Activated CD8-positive, alpha-beta T cell treated with anti-CD3 and anti-CD28 coated beads, Interleukin-2, amount 10 ng/mL, durations not matched to agents 7 days and 5 days (primary cell): Measurements from ENCODE around the gene PROKR2. TPM values are rescaled to one million over a fixed set of nuclear protein-coding genes. Genes with fewer than 3 reads are reported as not detected.

ENCODE experiments used
- ATAC-seq: fragments of 150-1000 bp; cut with Tn5 transposase; one replicate; pipeline ENCODE4 v1.10.0; 2021; ENCODE audit warnings: moderate library complexity
- CTCF ChIA-PET: fragments of 350-600 bp; sonication (Branson Sonifier 250); formaldehyde crosslinking; loops from one replicate; lab custom pipeline; 2021; ENCODE audit warnings: antibody characterized with exemption; lab: Charles Lee
- POLR2A ChIA-PET: fragments of 350-600 bp; sonication (Branson Sonifier 250); formaldehyde crosslinking; loops from one replicate; lab custom pipeline; 2021; ENCODE audit warnings: antibody characterized with exemption; lab: Charles Lee
- DNase-seq: peaks from one replicate; pipeline ENCODE4 v3.0.0-alpha.2; 2020
- H3K27ac Mint-ChIP-seq: one replicate; pipeline ENCODE4 v1.8.0; 2021; ENCODE audit warnings: mild to moderate bottlenecking, mixed read lengths
- H3K27me3 Mint-ChIP-seq: one replicate; pipeline ENCODE4 v1.8.0; 2021; ENCODE audit warnings: low read depth, mixed read lengths
- H3K36me3 Mint-ChIP-seq: one replicate; pipeline ENCODE4 v1.8.0; 2021; ENCODE audit warnings: low read depth, mixed read lengths
- H3K4me1 Mint-ChIP-seq: one replicate; pipeline ENCODE4 v1.8.0; 2021; ENCODE audit warnings: low read depth, mixed read lengths
- H3K4me3 Mint-ChIP-seq: one replicate; pipeline ENCODE4 v1.8.0; 2021; ENCODE audit warnings: mild to moderate bottlenecking, mixed read lengths
- H3K9me3 Mint-ChIP-seq: one replicate; pipeline ENCODE4 v1.8.0; 2022; ENCODE audit warnings: mixed read lengths; ENCODE audit not compliant: insufficient read depth
- total RNA-seq, 2 experiments: library from RNA; stranded (reverse); gene quantifications; one replicate each; pipeline ENCODE4 v1.2.3, GENCODE V29; 2021

The PROKR2 gene
- total RNA-seq, 2 experiments from 2014 or later = not detected

DNA sequence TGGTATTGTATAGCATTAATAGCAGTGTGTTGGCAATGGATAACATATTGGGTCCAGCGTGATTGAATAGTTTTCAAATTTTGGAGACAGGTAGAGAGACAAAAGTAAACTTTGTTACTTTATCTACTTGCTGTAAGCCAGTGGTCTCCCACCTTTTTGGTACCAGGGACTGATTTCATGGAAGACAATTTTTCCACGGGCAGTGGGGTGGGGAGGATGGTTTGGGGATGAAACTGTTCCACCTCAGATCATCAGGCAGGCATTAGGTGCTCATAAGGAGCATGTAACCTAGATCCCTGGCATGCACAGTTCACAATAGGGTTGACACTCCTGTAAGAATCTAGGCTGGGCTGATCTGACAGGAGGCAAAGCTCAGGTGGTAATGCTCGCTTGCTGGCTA, 14.6 kb upstream of the PROKR2 start:
- no peak overlapping the region for H3K4me3 Mint-ChIP-seq
- no peaks in the 10 kb centered on the region for H3K36me3 Mint-ChIP-seq
- H3K27me3 Mint-ChIP-seq = peaks cover 12% of the 10 kb centered on the region
- H3K27ac Mint-ChIP-seq = no peak overlapping the region
- ChIA-PET CTCF (no interaction called here), POLR2A (no interaction called here)
- H3K4me1 Mint-ChIP-seq = no peaks in the 10 kb centered on the region
- DNase-seq (no peak), ATAC-seq (no peak)
- H3K9me3 Mint-ChIP-seq = no peaks in the 10 kb centered on the region

DNA sequence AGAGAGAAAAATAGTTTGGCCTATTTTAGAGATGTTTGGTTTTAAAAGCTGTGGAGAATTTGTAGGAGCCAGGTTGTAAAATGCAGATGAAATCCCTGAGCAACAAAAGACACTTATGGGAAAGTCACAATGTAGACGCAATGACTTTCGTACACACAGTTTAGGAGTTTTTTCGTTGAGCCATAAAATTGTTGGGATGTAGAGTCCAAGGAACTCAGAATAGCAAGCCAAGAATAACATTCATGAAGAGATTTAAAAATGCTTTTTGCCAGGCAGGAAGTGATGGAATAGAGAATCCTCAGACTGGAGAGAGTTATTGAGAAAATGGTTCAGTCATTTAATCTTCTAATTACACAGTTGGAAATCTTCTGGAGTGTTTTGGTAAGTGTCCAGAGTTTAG, 11.5 kb upstream of the PROKR2 start:
- ChIA-PET CTCF (no interaction called here), POLR2A (no interaction called here)
- Mint-ChIP-seq H3K27ac (no peak overlapping the region), H3K4me1 (no peaks in the 10 kb centered on the region), H3K9me3 (no peaks in the 10 kb centered on the region), H3K4me3 (no peak overlapping the region), H3K36me3 (no peaks in the 10 kb centered on the region), H3K27me3 (peaks cover 17% of the 10 kb centered on the region)
- ATAC-seq (no peak), DNase-seq (no peak)

DNA sequence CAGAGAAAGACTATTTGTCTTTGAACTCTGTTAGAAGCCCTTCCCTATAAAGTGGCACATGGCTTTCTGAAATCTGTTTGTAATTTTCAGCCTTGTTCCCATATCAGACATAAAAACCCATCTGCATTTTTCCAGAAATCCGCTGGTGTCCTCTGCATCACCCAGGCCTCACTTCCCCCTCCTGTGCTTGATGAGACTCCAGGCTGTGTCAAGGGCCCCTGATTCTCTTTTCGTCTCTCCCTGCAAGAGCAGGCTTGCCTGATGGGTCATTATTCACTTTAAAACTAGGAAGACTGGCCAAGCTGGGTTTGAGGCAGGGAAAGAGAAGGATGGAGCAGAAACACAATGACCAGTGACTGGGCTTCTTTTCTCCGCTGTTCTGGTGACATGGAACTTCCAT, 10.6 kb upstream of the PROKR2 start:
- no peaks in the 10 kb centered on the region for H3K4me1 Mint-ChIP-seq
- H3K27me3 Mint-ChIP-seq = peaks cover 17% of the 10 kb centered on the region
- H3K9me3 Mint-ChIP-seq = no peaks in the 10 kb centered on the region
- H3K4me3 Mint-ChIP-seq = no peak overlapping the region
- H3K36me3 Mint-ChIP-seq = no peaks in the 10 kb centered on the region
- CTCF ChIA-PET = no interaction called here
- POLR2A ChIA-PET = no interaction called here
- DNase-seq (no peak), ATAC-seq (no peak)
- H3K27ac Mint-ChIP-seq = no peak overlapping the region

DNA sequence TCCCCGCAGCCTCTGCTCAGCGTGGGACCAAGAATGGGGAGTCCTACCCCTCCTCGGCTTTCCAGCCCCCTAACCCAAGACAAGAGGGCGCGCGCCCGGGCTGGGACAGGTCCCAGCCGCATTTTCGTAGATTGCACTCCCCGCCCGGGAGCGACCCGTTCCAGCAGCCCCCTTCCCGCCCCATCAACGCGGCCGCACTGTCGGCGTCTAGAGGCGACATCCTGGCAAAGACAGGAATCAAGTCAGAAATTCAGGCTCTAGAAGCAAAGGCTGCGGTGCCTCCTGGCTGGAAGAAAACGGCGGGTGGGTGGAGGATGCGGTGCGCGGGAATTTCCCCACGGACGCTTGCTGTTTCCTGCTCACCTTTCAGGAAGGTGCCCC, 957 bp downstream of the PROKR2 start:
- peaks cover 2% of the 10 kb centered on the region for H3K9me3 Mint-ChIP-seq

DNA sequence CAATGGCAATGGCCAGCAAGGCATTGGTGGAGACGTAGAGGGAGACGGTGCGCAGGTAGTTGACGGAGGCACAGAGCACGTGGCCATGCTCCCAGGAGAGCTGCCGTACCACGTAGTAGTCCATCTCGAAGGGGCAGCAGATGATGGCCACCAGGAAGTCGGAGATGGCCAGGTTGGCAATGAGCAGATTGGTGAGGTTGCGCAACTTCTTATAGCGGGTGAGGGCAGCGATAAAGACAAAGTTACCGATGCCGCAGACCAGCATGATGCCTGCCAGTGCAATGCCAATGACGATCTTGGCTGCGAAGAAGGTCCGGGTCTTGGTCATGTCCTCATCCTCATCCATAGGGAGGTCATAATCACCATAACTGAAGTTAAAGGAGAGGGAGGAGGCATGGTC, 2.8 kb downstream of the PROKR2 start:
- Mint-ChIP-seq H3K36me3 (no peaks in the 10 kb centered on the region), H3K27me3 (peaks cover 46% of the 10 kb centered on the region), H3K27ac (no peak overlapping the region), H3K4me1 (peaks cover 3% of the 10 kb centered on the region), H3K4me3 (no peak overlapping the region), H3K9me3 (peaks cover 14% of the 10 kb centered on the region)
- ATAC-seq (no peak), DNase-seq (no peak)
- ChIA-PET CTCF (no interaction called here), POLR2A (no interaction called here)

More for the DNA sequence above, 957 bp downstream of the PROKR2 start:
- H3K4me3 Mint-ChIP-seq = no peak overlapping the region
- no peak for ATAC-seq
- ChIA-PET CTCF (no interaction called here), POLR2A (no interaction called here)
- H3K4me1 Mint-ChIP-seq = peaks cover 3% of the 10 kb centered on the region
- no peak for DNase-seq
- H3K27ac Mint-ChIP-seq = no peak overlapping the region
- H3K27me3 Mint-ChIP-seq = peaks cover 49% of the 10 kb centered on the region
- H3K36me3 Mint-ChIP-seq = no peaks in the 10 kb centered on the region

DNA sequence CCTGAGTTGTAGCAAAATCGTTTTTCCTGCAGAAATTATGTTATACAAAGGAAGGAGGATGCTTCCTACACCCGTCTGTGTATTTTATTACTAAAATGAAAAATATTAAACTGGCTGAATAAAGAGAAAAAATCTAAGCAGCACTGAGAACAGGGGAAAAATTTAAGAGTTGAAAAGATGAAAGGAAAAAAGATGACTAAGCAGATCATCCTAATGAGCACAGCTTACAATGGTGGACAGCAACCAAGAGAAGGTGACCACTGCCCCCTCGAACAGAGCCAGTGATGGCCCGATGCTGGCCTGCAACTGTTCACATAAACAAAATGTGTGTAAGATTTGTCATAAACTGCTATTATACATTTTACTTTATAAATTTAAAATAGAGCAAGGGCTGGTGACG, 4.2 kb downstream of the PROKR2 start:
- ChIA-PET CTCF (no interaction called here), POLR2A (no interaction called here)
- peaks cover 3% of the 10 kb centered on the region for H3K4me1 Mint-ChIP-seq
- H3K4me3 Mint-ChIP-seq = no peak overlapping the region
- no peak for ATAC-seq
- H3K9me3 Mint-ChIP-seq = peaks cover 25% of the 10 kb centered on the region
- H3K36me3 Mint-ChIP-seq = no peaks in the 10 kb centered on the region
- H3K27me3 Mint-ChIP-seq = peaks cover 36% of the 10 kb centered on the region
- no peak for DNase-seq
- no peak overlapping the region for H3K27ac Mint-ChIP-seq

DNA sequence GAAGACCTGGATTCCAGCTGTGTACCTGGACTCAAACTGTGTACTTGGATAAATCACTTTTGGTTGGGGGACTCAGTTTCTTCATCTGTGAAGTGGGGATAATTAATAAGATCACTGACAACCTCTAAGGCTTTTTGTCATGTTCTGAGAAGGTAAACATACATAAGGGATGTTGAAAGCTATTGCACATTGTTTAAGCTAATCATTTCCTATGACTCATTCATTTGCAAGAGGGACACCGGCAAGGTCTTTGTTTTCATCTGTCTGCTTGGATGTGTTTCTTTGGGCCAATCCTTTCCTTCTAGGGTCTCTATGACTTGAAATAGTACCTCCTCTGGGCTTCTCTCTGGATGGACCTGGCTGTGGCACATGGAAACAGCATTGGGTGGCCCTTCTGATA, 6.8 kb downstream of the PROKR2 start:
- CTCF ChIA-PET = no interaction called here
- DNase-seq (no peak), ATAC-seq (no peak)
- POLR2A ChIA-PET = no interaction called here
- Mint-ChIP-seq H3K4me1 (no peaks in the 10 kb centered on the region), H3K4me3 (no peak overlapping the region), H3K36me3 (no peaks in the 10 kb centered on the region), H3K9me3 (peaks cover 37% of the 10 kb centered on the region), H3K27ac (no peak overlapping the region), H3K27me3 (peaks cover 14% of the 10 kb centered on the region)

DNA sequence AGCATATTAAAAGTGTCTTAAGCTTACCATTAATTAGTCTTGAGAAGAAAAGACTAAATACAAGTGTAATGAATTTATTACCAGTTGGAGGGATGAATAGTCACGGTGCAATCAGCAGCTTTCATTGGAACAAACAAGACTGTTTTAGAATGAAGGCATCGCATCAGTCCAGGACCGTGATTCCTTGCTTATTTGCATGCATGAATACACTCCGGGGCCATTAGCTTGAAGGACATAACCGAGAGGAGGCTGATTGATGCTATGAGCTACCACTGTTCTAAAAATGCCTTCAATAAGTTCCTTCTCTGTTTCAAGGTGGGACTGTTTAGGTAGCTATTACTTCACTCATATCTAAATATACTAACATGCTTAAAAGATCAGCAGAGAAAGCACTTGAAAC, 17.9 kb downstream of the PROKR2 start:
- ChIA-PET POLR2A (no interaction called here), CTCF (no interaction called here)
- Mint-ChIP-seq H3K4me3 (no peak overlapping the region), H3K36me3 (no peaks in the 10 kb centered on the region), H3K9me3 (no peaks in the 10 kb centered on the region), H3K27ac (no peak overlapping the region), H3K27me3 (peaks cover 15% of the 10 kb centered on the region), H3K4me1 (peaks cover 9% of the 10 kb centered on the region)
- ATAC-seq = no peak
- no peak for DNase-seq

DNA sequence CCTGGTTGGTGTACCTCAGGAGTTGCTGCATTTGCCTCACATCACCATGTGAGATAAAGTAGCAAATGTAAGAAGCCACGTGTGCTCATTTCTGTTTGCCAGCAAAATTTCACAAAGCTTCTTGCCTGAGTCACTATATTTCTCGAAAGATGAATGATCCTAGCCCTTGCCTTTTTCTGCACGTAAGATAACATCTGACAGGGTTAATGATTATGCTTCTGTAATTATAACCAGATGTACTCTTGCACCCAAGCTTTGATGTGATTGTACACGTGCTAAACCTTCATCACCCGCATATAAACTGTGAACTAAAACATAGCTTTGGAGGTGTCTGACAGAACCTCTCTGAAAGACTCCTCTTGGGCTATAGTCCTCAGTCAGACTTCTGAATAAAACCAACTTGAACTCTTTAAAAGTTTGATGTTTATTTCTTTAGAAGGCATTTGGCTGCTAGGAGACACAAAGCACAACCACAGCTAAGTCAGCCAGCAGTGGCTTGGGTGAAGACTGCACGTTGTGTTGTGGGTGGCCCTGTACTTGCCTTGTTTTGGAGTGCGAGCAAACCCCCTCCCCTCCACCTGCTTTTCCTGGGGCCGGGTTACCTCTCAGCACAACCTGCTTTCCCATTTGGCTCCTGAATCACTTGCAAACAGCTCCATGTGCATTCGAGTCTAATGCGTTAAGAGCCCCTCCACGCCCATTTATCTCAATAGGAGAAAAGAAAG, 19.3 kb downstream of the PROKR2 start:
- no peaks in the 10 kb centered on the region for H3K9me3 Mint-ChIP-seq
- no peak overlapping the region for H3K4me3 Mint-ChIP-seq
- no peaks in the 10 kb centered on the region for H3K36me3 Mint-ChIP-seq
- ChIA-PET CTCF (no interaction called here), POLR2A (no interaction called here)
- H3K27me3 Mint-ChIP-seq = peaks cover 19% of the 10 kb centered on the region
- DNase-seq (no peak), ATAC-seq (no peak)
- H3K27ac Mint-ChIP-seq = no peak overlapping the region
- H3K4me1 Mint-ChIP-seq = peaks cover 9% of the 10 kb centered on the region

DNA sequence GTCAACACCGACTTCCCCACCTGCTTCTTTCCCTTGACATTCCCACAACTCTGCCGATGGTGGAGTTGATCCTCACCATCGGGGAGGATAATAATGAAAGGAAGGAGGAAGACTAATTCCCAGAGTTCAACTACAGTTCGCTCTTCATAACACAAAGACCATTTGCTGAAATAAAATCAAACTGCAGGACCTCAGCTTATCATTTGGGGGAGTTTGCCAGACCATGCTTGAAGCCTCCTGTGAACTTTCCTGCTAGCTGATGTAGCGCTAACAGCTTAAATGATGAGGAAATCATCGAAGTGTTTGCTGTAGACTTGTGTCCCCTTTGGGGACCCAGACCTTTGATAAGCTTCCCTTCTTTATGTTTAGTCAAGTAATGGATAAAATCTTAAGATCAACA, 26.2 kb downstream of the PROKR2 start:
- CTCF ChIA-PET = no interaction called here
- DNase-seq = no peak
- no peak overlapping the region for H3K27ac Mint-ChIP-seq
- POLR2A ChIA-PET = no interaction called here
- no peak overlapping the region for H3K4me3 Mint-ChIP-seq
- no peaks in the 10 kb centered on the region for H3K36me3 Mint-ChIP-seq
- no peak for ATAC-seq
- peaks cover 14% of the 10 kb centered on the region for H3K27me3 Mint-ChIP-seq
- peaks cover 8% of the 10 kb centered on the region for H3K9me3 Mint-ChIP-seq
- H3K4me1 Mint-ChIP-seq = no peaks in the 10 kb centered on the region

DNA sequence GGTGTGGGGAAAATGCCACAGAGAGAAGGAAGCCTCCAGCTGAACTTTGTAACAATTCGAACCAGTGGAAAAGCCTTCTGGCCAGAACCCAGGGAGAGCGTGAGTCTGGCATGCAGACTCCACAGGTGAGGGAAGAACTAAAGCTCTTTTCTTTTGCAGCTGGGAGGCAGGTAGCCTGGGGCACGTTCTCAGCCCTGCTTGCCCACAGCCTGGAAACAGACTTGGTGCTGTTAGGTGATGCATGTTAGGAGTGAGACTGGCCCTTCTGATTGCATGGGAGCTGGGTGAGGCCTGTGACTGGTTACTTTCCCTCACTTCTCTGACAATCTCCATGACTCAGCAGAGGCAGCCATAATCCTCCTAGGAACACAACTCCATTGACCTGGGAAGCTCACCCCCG, 34.2 kb downstream of the PROKR2 start:
- peaks cover 23% of the 10 kb centered on the region for H3K27me3 Mint-ChIP-seq
- ATAC-seq (no peak), DNase-seq (no peak)
- no peak overlapping the region for H3K27ac Mint-ChIP-seq
- peaks cover 8% of the 10 kb centered on the region for H3K9me3 Mint-ChIP-seq
- no peaks in the 10 kb centered on the region for H3K4me1 Mint-ChIP-seq
- H3K36me3 Mint-ChIP-seq = no peaks in the 10 kb centered on the region
- CTCF ChIA-PET = no interaction called here
- POLR2A ChIA-PET = no interaction called here
- no peak overlapping the region for H3K4me3 Mint-ChIP-seq

DNA sequence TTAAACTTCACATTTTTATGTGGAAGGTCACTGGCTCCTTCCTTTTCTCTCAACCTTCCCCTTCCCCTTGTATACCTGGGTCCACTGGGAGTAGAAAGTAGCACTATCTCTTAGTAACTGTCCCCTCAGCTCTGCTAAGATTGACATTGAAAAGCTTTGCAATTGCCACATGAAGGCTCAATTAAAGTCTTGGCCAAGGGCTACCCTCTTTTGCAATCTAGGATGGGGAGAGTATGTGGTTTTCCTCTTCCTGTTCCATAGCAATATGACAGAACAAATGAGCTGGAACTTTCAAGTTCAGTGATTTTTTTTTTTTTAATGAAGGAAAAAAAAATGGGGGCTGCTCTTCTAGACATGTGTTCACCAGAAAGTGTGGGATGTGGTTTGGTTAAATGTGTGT, 37.1 kb downstream of the PROKR2 start:
- no peaks in the 10 kb centered on the region for H3K36me3 Mint-ChIP-seq
- no peak for DNase-seq
- POLR2A ChIA-PET = no interaction called here
- CTCF ChIA-PET = no interaction called here
- H3K27me3 Mint-ChIP-seq = peaks cover 19% of the 10 kb centered on the region
- peaks cover 7% of the 10 kb centered on the region for H3K9me3 Mint-ChIP-seq
- ATAC-seq = no peak
- no peak overlapping the region for H3K27ac Mint-ChIP-seq
- no peaks in the 10 kb centered on the region for H3K4me1 Mint-ChIP-seq
- no peak overlapping the region for H3K4me3 Mint-ChIP-seq

DNA sequence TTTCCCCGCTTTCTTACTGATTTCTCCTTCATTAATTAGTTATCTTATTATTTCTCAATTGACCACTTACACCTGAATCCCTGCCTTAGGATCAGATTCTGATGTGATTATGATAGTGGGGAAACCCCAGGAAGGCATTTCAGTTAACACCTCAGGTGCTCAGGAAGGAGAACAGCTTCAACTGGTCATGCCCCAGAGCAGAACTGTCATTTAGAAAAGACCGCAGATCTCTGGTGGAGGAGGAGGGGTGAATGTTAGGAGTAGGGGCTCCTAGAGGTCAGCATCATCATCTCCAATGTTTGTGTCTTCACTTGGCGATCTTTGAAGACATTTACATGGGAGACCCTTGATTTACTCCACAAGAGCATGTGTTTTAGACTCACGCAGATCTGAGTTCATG, 44.5 kb downstream of the PROKR2 start:
- DNase-seq = no peak
- ATAC-seq = no peak
- no peak overlapping the region for H3K4me3 Mint-ChIP-seq
- no peak overlapping the region for H3K27ac Mint-ChIP-seq
- H3K36me3 Mint-ChIP-seq = no peaks in the 10 kb centered on the region
- POLR2A ChIA-PET = no interaction called here
- H3K4me1 Mint-ChIP-seq = peaks cover 2% of the 10 kb centered on the region
- peaks cover 9% of the 10 kb centered on the region for H3K27me3 Mint-ChIP-seq
- peaks cover 7% of the 10 kb centered on the region for H3K9me3 Mint-ChIP-seq
- CTCF ChIA-PET = no interaction called here
